Measurements from ENCODE around the gene RNU6-7.
A peak's percentile ranks its signal among the peaks of the same experiment; 100 is the strongest.

Gene RNU6-7

DNA sequence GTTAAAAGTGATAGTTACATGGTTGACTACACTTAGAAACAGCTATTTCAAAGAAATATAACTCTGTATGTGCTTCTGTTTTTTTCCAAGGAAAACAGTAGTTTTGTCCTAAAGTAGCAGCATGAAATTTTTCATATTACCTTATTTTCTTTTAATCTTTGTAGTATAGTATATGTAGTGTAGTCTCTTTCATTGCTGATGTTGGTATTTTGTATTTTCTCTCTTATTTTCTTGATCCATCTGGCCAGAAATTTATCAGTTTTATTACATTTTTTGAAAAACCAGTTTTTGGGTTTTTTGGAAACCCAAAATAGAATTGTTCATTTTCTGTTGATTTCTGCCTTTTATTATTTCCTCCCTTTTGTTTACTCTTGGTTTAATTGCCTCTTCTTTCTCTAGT, 7.6 kb downstream of the RNU6-7 start:
- TF ChIP-seq, protein P1, sequence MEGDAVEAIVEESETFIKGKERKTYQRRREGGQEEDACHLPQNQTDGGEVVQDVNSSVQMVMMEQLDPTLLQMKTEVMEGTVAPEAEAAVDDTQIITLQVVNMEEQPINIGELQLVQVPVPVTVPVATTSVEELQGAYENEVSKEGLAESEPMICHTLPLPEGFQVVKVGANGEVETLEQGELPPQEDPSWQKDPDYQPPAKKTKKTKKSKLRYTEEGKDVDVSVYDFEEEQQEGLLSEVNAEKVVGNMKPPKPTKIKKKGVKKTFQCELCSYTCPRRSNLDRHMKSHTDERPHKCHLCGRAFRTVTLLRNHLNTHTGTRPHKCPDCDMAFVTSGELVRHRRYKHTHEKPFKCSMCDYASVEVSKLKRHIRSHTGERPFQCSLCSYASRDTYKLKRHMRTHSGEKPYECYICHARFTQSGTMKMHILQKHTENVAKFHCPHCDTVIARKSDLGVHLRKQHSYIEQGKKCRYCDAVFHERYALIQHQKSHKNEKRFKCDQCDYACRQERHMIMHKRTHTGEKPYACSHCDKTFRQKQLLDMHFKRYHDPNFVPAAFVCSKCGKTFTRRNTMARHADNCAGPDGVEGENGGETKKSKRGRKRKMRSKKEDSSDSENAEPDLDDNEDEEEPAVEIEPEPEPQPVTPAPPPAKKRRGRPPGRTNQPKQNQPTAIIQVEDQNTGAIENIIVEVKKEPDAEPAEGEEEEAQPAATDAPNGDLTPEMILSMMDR (IDR thresholded peaks at IDR 0.05; ENCODE audit: low read length, missing control alignments): no peak
- no peak for DNase-seq (ENCODE audit: low read depth)
- no peak overlapping the region for H3K4me3 ChIP-seq (replicated peaks; ENCODE audit: low read depth, low read length)

DNA sequence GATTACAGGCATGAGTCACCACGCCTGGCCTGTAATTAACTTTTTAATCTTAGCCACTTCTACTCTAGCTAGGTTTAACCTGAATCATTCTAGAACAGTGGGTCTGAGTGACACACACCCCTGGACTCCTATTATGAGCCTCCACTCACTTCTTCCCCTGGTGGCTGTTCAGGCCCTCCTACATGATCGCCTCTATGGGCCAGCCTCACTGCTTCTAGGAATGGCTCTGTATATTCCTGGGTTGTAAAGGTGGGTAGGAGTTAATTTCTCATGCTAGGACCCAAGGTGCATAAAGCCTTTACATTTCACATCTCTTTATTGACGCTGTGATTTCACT, 9.2 kb downstream of the RNU6-7 start:
- DNase-seq (ENCODE audit: low read depth): no peak
- TF ChIP-seq, protein P1 (IDR thresholded peaks at IDR 0.05; ENCODE audit: low read length, missing control alignments): no peak

DNA sequence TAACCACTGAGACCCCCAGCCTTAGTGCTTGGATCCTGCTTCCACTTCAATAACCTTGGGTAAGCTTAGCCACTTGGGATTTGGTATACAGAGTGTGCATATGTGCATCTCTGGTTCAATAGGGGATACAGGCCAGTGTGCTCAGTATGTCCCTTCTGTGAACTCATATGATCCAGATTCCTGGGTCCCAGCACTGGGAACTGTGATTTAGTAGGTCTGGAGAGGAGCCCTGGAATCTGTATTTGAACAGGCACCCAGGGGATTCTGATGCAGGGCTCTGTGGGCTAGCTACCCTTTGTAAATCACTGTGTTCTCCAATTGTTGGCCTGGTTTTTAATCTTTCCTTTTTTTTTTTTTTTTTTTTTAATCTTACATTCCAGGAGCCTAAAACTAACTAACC, 11.0 kb downstream of the RNU6-7 start:
- TF ChIP-seq, protein P1 (IDR thresholded peaks at IDR 0.05; ENCODE audit: low read length, missing control alignments): no peak
- H3K4me3 ChIP-seq (replicated peaks; ENCODE audit: low read depth, low read length): no peak overlapping the region
- no peak for DNase-seq (ENCODE audit: low read depth)

More for the DNA sequence above, 9.2 kb downstream of the RNU6-7 start:
- H3K4me3 ChIP-seq (replicated peaks; ENCODE audit: low read depth, low read length): no peak overlapping the region

DNA sequence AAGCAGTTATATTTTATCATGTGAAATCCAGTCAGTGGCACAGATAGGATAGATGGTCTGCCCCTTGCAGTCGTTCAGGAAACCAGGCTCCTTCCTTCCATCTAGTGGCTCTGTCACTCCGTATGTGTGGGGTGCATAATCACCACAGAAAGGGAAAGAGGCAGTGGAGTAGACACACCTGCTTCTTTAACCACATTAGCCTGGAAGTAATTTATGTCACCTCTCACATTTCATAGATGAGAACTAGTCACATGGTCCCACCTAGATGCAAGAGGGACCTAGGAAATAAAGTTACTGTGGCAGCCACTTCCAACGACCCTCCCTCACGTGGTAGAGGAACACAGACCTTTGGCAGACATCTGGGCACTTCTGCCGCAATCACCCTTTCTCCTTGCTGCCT, 15.5 kb downstream of the RNU6-7 start:
- TF ChIP-seq, protein P1 (IDR thresholded peaks at IDR 0.05; ENCODE audit: low read length, missing control alignments): no peak
- H3K4me3 ChIP-seq (replicated peaks; ENCODE audit: low read depth, low read length): no peak overlapping the region
- no peak for DNase-seq (ENCODE audit: low read depth)

DNA sequence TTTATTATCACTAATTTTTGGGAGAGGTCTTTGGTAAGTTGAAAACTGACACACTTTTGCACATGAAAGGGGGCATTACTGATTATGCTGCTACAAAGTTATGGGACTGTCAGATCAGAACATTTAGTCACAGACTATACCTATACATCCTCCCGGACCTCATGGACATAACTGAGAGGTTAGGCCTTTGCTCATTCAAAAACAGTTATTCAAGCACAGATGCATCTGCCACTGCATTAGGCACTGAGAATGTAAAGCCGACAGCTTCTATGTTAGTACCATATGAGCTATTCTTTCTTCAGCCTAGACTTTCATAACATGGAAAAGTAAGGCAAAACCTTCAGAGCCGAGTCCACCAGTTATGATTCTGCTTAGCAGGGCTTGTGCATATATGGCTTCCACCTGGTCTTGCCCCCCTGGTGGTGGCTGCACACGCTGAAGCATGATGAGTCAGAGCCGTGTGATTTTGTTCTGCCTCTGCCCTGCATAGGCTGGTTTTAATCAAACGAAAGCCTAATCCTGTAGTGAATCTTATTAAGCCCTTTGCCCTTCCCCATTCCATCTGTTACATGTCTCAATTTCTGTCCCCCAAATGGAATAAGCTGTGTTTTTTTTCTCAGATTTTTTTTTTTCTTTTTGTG, 23.0 kb downstream of the RNU6-7 start:
- peak; percentile 40 for DNase-seq (ENCODE audit: low read depth)
- TF ChIP-seq, protein P1 (IDR thresholded peaks at IDR 0.05; ENCODE audit: low read length, missing control alignments): peak; percentile 46
- H3K4me3 ChIP-seq (replicated peaks; ENCODE audit: low read depth, low read length): no peak overlapping the region

DNA sequence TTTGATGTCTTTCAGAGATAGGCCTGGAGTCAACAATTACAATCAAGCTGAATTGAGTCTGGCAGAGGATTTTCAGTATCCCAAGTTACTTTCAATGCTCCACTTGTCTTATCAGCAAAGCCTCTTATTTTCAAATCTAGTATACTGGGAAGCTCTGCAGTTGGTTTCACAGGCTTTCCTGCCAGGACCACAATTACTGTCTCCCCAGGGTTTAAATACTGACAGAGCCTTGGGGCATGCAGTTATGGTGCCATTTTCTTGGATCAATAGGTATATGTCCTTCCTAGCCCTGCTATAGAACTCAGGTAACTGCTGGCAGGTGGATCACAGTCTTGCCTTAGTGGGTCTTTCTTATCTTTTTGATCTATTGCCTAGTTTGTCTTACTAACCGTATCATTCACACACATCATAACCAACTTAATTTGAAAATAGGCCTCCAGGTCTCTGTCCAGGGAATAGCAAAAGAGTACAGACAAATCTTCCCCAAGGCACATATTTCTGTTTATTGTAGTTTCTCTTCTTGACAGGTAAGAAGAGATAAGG, 23.6 kb downstream of the RNU6-7 start:
- no peak overlapping the region for H3K4me3 ChIP-seq (replicated peaks; ENCODE audit: low read depth, low read length)
- TF ChIP-seq, protein P1 (IDR thresholded peaks at IDR 0.05; ENCODE audit: low read length, missing control alignments): no peak
- no peak for DNase-seq (ENCODE audit: low read depth)

DNA sequence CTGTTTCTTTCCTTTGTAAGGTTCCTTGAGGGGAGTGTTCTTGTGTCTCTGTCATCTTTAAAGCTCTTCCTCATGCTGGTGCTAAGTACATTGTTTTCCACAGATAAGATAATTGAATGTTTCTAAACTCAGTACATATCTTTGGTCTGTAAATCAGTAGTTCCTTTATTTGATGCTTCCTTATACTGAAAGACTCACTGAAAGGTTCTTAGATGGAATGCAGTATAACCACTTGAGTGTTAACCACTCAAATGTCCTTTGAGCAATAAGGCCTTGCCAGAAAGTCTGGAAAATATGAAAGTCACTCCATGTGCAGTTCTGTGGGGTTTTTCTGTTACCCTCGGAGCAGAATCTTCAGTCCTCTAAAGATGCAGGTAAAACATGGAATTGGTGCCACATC, 24.2 kb downstream of the RNU6-7 start:
- H3K4me3 ChIP-seq (replicated peaks; ENCODE audit: low read depth, low read length): no peak overlapping the region
- DNase-seq (ENCODE audit: low read depth): no peak
- TF ChIP-seq, protein P1 (IDR thresholded peaks at IDR 0.05; ENCODE audit: low read length, missing control alignments): no peak

All from fibroblast of pulmonary artery (primary cell).